ENCODE results near the gene CLDN25. TPM values are rescaled to one million over a fixed set of nuclear protein-coding genes. Genes with fewer than 3 reads are reported as not detected.

Gene CLDN25
- not detected in 2 replicates for total RNA-seq (2014; rRNA removed; shearing (Covaris generic))
- not detected in 2 replicates for total RNA-seq (2022)
- Bru-seq, nascent RNA: not detected
- not detected for BruChase-seq, experiment 1, labeled RNA remaining after a 6-hour chase
- not detected for BruChase-seq, experiment 2, labeled RNA remaining after a 2-hour chase
- long read RNA-seq: 0 reads

- Histone ChIP-seq H3K79me2 (ENCODE audit: insufficient read depth, low read depth, low read length) (no peaks in the 10 kb centered on the region), H3K27ac (ENCODE audit: low read depth, low read length, poor library complexity, severe bottlenecking) (no peak within 1 kb of the TSS), H3K4me3 (ENCODE audit: low read depth, low read length, poor library complexity, severe bottlenecking) (no peak within 1 kb of the TSS), H2AFZ (ENCODE audit: low read length) (no peak within 1 kb of the TSS), H3K4me1 (ENCODE audit: insufficient read depth, low read length, poor library complexity, severe bottlenecking) (peaks cover 5% of the 10 kb centered on the region), H4K20me1 (ENCODE audit: insufficient read depth, low read length) (no peaks in the 10 kb centered on the region), H3K9me3 (ENCODE audit: low read length) (no peaks in the 10 kb centered on the region), H3K9me2 (ENCODE audit: insufficient read depth, low read length) (no peaks in the 10 kb centered on the region), H3K4me2 (ENCODE audit: low read length) (no peak within 1 kb of the TSS), H3K36me3 (ENCODE audit: insufficient read depth, low read length) (no peaks in the 10 kb centered on the region)
- no peak for TF ChIP-seq EZH2phosphoT487 (IDR thresholded peaks at IDR 0.05; ENCODE audit: borderline replicate concordance, low read depth, low read length)
- TF ChIP-seq CTCF (conservative IDR thresholded peaks at IDR 0.05; ENCODE audit: low read length): no peak
- intact Hi-C loops (cut with micrococcal nuclease; ENCODE audit: unreplicated experiment): no loop called here
- CTCF ChIA-PET (ENCODE audit: unreplicated experiment): no interaction called here
- POLR2A ChIA-PET: no interaction called here
- DNase-seq (ENCODE audit: low spot score): no peak
- no TSS peak for BruUV-seq (replicated peaks)
Observed at GRCh38 chr11:113779496-113779895, at the start of gene CLDN25. Gene CLDN25 (plus strand): TSS chr11:113779796. CDS start chr11:113779796, 0 bp downstream.

DNA sequence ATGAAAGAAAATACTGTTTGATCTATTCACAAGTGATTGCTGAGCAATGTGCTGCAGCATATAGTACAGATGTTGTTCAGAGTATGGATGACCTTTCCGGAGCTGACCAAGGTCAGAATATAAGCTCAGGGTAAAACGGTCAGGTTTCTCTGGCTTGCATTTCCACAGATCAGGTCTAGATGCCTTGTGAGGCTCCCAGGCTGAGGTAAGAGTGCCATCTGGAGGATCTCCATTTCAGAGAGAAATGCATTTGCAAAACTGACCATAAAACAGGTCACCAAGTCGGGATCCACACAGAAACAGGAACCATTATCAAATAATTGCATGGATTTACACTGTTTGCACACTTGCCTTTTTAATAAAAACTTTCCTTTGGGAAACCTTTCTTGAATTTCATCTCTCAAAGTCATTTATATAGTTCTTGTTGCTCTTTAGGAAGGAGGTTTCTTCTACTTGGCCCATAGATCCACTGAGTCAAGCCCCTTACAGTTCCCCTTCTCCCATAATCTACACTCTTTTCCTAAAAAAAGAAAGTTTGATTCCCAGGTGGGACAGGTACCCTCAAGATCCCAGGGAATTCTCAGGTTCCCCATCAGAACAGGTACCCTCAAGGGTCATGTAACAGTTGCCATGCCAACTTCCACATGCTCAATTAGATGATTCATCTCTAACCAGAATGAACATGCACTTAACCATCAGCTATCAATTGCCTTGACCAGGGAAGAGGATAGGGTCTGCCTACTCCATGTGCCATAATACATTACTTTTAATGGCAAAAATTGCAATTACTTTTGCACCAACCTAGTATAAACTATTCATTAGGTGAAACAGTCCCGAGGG is 48.5 kb upstream of the CLDN25 start:
- intact Hi-C loops (cut with micrococcal nuclease; ENCODE audit: unreplicated experiment): no loop called here
- peak; percentile 7 for DNase-seq (ENCODE audit: low spot score)
- TF ChIP-seq EZH2phosphoT487 (IDR thresholded peaks at IDR 0.05; ENCODE audit: borderline replicate concordance, low read depth, low read length): no peak
- peak; percentile 51 for TF ChIP-seq CTCF (conservative IDR thresholded peaks at IDR 0.05; ENCODE audit: low read length)
- peaks cover 38% of the 10 kb centered on the region for H3K36me3 ChIP-seq (ENCODE audit: insufficient read depth, low read length)
- no peaks in the 10 kb centered on the region for H3K4me1 ChIP-seq (ENCODE audit: insufficient read depth, low read length, poor library complexity, severe bottlenecking)
- H4K20me1 ChIP-seq (ENCODE audit: insufficient read depth, low read length): no peaks in the 10 kb centered on the region
- no peak overlapping the region for H3K4me2 ChIP-seq (ENCODE audit: low read length)
- no peaks in the 10 kb centered on the region for H3K9me2 ChIP-seq (ENCODE audit: insufficient read depth, low read length)
- no TSS peak for BruUV-seq (replicated peaks)
- no peaks in the 10 kb centered on the region for H3K9me3 ChIP-seq (ENCODE audit: low read length)
- H2AFZ ChIP-seq (ENCODE audit: low read length): no peak overlapping the region
- no peak overlapping the region for H3K4me3 ChIP-seq (ENCODE audit: low read depth, low read length, poor library complexity, severe bottlenecking)
- H3K79me2 ChIP-seq (ENCODE audit: insufficient read depth, low read depth, low read length): no peaks in the 10 kb centered on the region
- POLR2A ChIA-PET: interaction anchor here (0.6 to 1.1 kb wide), 4 partner anchors 10 to 224 kb away, joined by 3 to 7 read pairs (median 3); no protein-coding TSS in a partner anchor
- CTCF ChIA-PET (ENCODE audit: unreplicated experiment): no interaction called here
- no peak overlapping the region for H3K27ac ChIP-seq (ENCODE audit: low read depth, low read length, poor library complexity, severe bottlenecking)

- intact Hi-C loops (cut with micrococcal nuclease; ENCODE audit: unreplicated experiment): no loop called here
- Histone ChIP-seq H3K27ac (ENCODE audit: low read depth, low read length, poor library complexity, severe bottlenecking) (no peak overlapping the region), H3K9me3 (ENCODE audit: low read length) (no peaks in the 10 kb centered on the region), H3K36me3 (ENCODE audit: insufficient read depth, low read length) (peaks cover 48% of the 10 kb centered on the region), H3K4me2 (ENCODE audit: low read length) (no peak overlapping the region), H3K9me2 (ENCODE audit: insufficient read depth, low read length) (no peaks in the 10 kb centered on the region), H4K20me1 (ENCODE audit: insufficient read depth, low read length) (no peaks in the 10 kb centered on the region), H3K79me2 (ENCODE audit: insufficient read depth, low read depth, low read length) (no peaks in the 10 kb centered on the region), H2AFZ (ENCODE audit: low read length) (no peak overlapping the region), H3K4me1 (ENCODE audit: insufficient read depth, low read length, poor library complexity, severe bottlenecking) (no peaks in the 10 kb centered on the region), H3K4me3 (ENCODE audit: low read depth, low read length, poor library complexity, severe bottlenecking) (no peak overlapping the region)
- ChIA-PET CTCF (ENCODE audit: unreplicated experiment) (no interaction called here), POLR2A (interaction anchor here (0.6 to 1.1 kb wide), 2 partner anchors 9 to 34 kb away, joined by 3 to 7 read pairs; no protein-coding TSS in a partner anchor)
- BruUV-seq (replicated peaks): no TSS peak
- DNase-seq (ENCODE audit: low spot score): no peak
- TF ChIP-seq EZH2phosphoT487 (IDR thresholded peaks at IDR 0.05; ENCODE audit: borderline replicate concordance, low read depth, low read length) (no peak), CTCF (conservative IDR thresholded peaks at IDR 0.05; ENCODE audit: low read length) (no peak)
Observed at GRCh38 chr11:113732092-113732491, 47.5 kb upstream of the CLDN25 start.
